ENCODE results near the gene SLC35A2. TPM values are rescaled to one million over a fixed set of nuclear protein-coding genes. Genes with fewer than 3 reads are reported as not detected.
A peak's percentile ranks its signal among the peaks of the same experiment; 100 is the strongest.

SLC35A2 gene
- total and polyA plus RNA-seq, 2 of the 4 experiments (the other 2 are of a cell fraction): 10.8 to 48.3 TPM

DNA sequence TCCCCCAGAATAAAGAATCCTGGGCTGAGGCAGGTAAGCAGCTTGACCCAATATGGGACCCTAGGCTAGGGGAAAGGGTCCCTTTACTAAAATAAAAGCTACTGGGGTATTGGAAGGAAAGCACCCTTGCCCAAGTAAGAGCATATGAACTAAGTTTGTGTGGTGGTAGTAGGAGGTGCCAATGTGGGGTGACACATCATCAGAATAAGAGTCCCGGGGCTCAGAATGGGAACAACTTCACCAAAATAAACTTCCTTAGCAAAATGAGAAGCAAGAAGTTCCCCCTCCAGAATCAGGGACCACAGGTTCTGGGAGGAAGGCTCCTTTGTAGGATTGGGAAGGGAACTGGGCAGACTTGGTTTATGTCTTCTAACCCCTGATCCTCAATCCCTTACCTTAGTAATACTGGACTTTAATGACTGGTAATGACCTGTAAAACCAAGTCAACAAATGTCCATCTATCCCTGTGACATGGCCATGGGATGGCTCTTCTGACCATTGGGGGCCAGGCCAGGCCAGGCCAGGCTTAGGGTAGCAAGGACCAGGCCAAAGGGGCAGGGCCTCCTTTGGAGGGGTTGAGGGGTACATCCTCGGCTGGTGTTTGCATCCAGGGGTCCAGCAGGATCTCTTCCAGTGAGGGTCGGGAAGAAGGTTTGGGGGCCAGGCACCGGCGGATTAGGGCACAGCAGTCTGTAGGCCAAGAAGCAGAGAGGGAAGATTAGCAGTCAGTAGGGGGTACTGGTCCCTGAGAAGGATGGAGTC is 2.3 kb upstream of the SLC35A2 start:
- ATAC-seq (ENCODE audit: low read depth) (no peak), DNase-seq (no peak)
- no peak overlapping the region for H4K5ac ChIP-seq (ENCODE audit: low read depth, low read length)
- no peak overlapping the region for H2BK20ac ChIP-seq (ENCODE audit: low read depth, low read length)
- H4K8ac ChIP-seq (ENCODE audit: low read depth in 2 of 2, low read length in 2 of 2): no peak overlapping the region
- no peak overlapping the region for H3K4ac ChIP-seq (ENCODE audit: low read depth, low read length)
- CTCF ChIA-PET: no interaction called here
- peaks cover 3% of the 10 kb centered on the region for H3K4me1 ChIP-seq (ENCODE audit: control insufficient read depth, insufficient read depth, low read length)
- no peak overlapping the region for H3K23ac ChIP-seq (ENCODE audit: low read depth, low read length)
- H2BK15ac ChIP-seq (ENCODE audit: low read depth, low read length): no peak overlapping the region
- H3K9me3 ChIP-seq (ENCODE audit: control insufficient read depth, insufficient read depth, low read length): no peaks in the 10 kb centered on the region
- H3K56ac ChIP-seq (ENCODE audit: extremely low read depth, insufficient read depth, low read length): no peak overlapping the region
- peak overlapping the region; percentile 28 for H2AK9ac ChIP-seq (replicated peaks; ENCODE audit: low read depth, low read length, poor library complexity)
- in situ Hi-C loops (cut with MboI; ENCODE audit: low sequenced_read_pairs) (no loop called here), dilution Hi-C loops (cut with HindIII; ENCODE audit: low sequenced_read_pairs, unreplicated experiment) (no loop called here), intact Hi-C loops (cut with micrococcal nuclease) (no loop called here)
- peaks cover 8% of the 10 kb centered on the region; the same call in 1 of the 2 replicates for H3K9me1 ChIP-seq (ENCODE audit: insufficient read depth, low read length)
- H3K36me3 ChIP-seq (ENCODE audit: control insufficient read depth, insufficient read depth, low read length): peaks cover 4% of the 10 kb centered on the region; the same call in 1 of the 2 replicates
- H2AK5ac ChIP-seq (ENCODE audit: low read depth, low read length): no peak overlapping the region
- BruUV-seq (replicated peaks): no TSS peak
- H3K18ac ChIP-seq (ENCODE audit: low read depth, low read length): no peak overlapping the region
- H3K27ac ChIP-seq (ENCODE audit: insufficient read depth, low read length): no peak overlapping the region
- POLR2A ChIA-PET (ENCODE audit: unreplicated experiment): no interaction called here
- no peak overlapping the region for H3K4me2 ChIP-seq (ENCODE audit: low read depth, low read length)
- WGBS, 2 experiments (ENCODE audit: extremely low coverage in 2 of 2, insufficient read length in 1 of 2): 60% methylated on average over 1 of the region's 5 CpGs; no CpG with 5 or more reads in 1 of the 2 experiments
- H3K79me1 ChIP-seq (ENCODE audit: low read depth in 1 of 2, low read length in 2 of 2): peaks cover 17 to 39% of the 10 kb centered on the region in 2 experiments
- H2AFZ ChIP-seq (replicated peaks; ENCODE audit: low read length, poor library complexity): no peak overlapping the region
- TF ChIP-seq MXI1 (IDR thresholded peaks at IDR 0.05; ENCODE audit: borderline replicate concordance, low read depth, low read length): no peak
- TF ChIP-seq, protein P1, sequence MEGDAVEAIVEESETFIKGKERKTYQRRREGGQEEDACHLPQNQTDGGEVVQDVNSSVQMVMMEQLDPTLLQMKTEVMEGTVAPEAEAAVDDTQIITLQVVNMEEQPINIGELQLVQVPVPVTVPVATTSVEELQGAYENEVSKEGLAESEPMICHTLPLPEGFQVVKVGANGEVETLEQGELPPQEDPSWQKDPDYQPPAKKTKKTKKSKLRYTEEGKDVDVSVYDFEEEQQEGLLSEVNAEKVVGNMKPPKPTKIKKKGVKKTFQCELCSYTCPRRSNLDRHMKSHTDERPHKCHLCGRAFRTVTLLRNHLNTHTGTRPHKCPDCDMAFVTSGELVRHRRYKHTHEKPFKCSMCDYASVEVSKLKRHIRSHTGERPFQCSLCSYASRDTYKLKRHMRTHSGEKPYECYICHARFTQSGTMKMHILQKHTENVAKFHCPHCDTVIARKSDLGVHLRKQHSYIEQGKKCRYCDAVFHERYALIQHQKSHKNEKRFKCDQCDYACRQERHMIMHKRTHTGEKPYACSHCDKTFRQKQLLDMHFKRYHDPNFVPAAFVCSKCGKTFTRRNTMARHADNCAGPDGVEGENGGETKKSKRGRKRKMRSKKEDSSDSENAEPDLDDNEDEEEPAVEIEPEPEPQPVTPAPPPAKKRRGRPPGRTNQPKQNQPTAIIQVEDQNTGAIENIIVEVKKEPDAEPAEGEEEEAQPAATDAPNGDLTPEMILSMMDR (conservative IDR thresholded peaks at IDR 0.05; ENCODE audit: low read depth, low read length): no peak
- TF ChIP-seq, protein P2, sequence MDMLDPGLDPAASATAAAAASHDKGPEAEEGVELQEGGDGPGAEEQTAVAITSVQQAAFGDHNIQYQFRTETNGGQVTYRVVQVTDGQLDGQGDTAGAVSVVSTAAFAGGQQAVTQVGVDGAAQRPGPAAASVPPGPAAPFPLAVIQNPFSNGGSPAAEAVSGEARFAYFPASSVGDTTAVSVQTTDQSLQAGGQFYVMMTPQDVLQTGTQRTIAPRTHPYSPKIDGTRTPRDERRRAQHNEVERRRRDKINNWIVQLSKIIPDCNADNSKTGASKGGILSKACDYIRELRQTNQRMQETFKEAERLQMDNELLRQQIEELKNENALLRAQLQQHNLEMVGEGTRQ (IDR thresholded peaks at IDR 0.05; ENCODE audit: low read depth, low read length): no peak
- TF ChIP-seq RCOR1 (IDR thresholded peaks at IDR 0.05; ENCODE audit: insufficient replicate concordance, low read length): no peak
- no peak for TF ChIP-seq MAZ (IDR thresholded peaks at IDR 0.05; ENCODE audit: borderline replicate concordance, low read depth, low read length)
- no peak for TF ChIP-seq CEBPB (IDR thresholded peaks at IDR 0.05; ENCODE audit: low read depth, low read length)
- TF ChIP-seq FOS (IDR thresholded peaks at IDR 0.05; ENCODE audit: low read depth, low read length): no peak
- TF ChIP-seq NFE2L2 (IDR thresholded peaks at IDR 0.05; ENCODE audit: low read depth, low read length): no peak
- no peak for TF ChIP-seq BHLHE40 (IDR thresholded peaks at IDR 0.05; ENCODE audit: low read depth, low read length)
- TF ChIP-seq RFX5 (IDR thresholded peaks at IDR 0.05; ENCODE audit: low read depth, low read length): no peak
- no peak for TF ChIP-seq POLR2A (IDR thresholded peaks at IDR 0.05; ENCODE audit: low read depth, low read length)
- no peak for TF ChIP-seq MAFK (IDR thresholded peaks at IDR 0.05; ENCODE audit: low read depth, low read length)
- TF ChIP-seq RAD21 (IDR thresholded peaks at IDR 0.05; ENCODE audit: low read length): no peak
- TF ChIP-seq, protein P3, sequence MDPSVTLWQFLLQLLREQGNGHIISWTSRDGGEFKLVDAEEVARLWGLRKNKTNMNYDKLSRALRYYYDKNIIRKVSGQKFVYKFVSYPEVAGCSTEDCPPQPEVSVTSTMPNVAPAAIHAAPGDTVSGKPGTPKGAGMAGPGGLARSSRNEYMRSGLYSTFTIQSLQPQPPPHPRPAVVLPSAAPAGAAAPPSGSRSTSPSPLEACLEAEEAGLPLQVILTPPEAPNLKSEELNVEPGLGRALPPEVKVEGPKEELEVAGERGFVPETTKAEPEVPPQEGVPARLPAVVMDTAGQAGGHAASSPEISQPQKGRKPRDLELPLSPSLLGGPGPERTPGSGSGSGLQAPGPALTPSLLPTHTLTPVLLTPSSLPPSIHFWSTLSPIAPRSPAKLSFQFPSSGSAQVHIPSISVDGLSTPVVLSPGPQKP (IDR thresholded peaks at IDR 0.05; ENCODE audit: borderline replicate concordance, low read depth, low read length): no peak
- TF ChIP-seq CHD1 (IDR thresholded peaks at IDR 0.05; ENCODE audit: low read depth, low read length): no peak
- no peak for TF ChIP-seq SMC3 (IDR thresholded peaks at IDR 0.05; ENCODE audit: low read depth, low read length)
- H2BK5ac ChIP-seq (ENCODE audit: low read depth, low read length, poor library complexity, severe bottlenecking): no peak overlapping the region
- no peaks in the 10 kb centered on the region for H4K20me1 ChIP-seq (ENCODE audit: insufficient read depth, low read length)
- no peak overlapping the region for H4K91ac ChIP-seq (ENCODE audit: insufficient read depth, low read depth, low read length)
- H3K14ac ChIP-seq (replicated peaks; ENCODE audit: low read depth, low read length): no peak overlapping the region
- no peak overlapping the region for H2BK120ac ChIP-seq (ENCODE audit: low read depth, low read length)
- no peak overlapping the region for H3K4me3 ChIP-seq (ENCODE audit: insufficient read depth, low read depth, low read length)
- no peaks in the 10 kb centered on the region for H3K27me3 ChIP-seq (ENCODE audit: control insufficient read depth, insufficient read depth, low read length)
- no peak overlapping the region for H3K9ac ChIP-seq (ENCODE audit: low read depth, low read length)

Measured in IMR-90 (cell line).